HCT116 (cell line): ENCODE results near the gene PRORP. TPM values are rescaled to one million over a fixed set of nuclear protein-coding genes. Genes with fewer than 3 reads are reported as not detected.

Experiments
- ATAC-seq: fragments of 200-7000 bp; cut with Tn5 transposase; 2 replicates; pipeline ENCODE4 v1.9.1; 2020; ENCODE audit warnings: mild to moderate bottlenecking, moderate library complexity
- BruUV-seq: library from RNA; stranded (reverse); fragments of 400-500 nt; replicated peaks from 2 replicates; lab custom pipeline; 2021; lab: Mats Ljungman, UMichigan
- CTCF ChIA-PET: fragments of 300-600 bp; sonication (Branson Sonifier 250); formaldehyde crosslinking; loops from one replicate; lab custom pipeline; 2021; ENCODE audit warnings: antibody characterized with exemption; lab: Charles Lee
- POLR2A ChIA-PET: fragments of 300-600, 350-600 bp; sonication (Branson Sonifier 250); formaldehyde crosslinking; loops from one replicate; lab custom pipeline; 2021; ENCODE audit warnings: antibody characterized with exemption; lab: Charles Lee
- RAD21 ChIA-PET, 2 experiments: fragments of 300-600 bp; sonication (Branson Sonifier 250); formaldehyde crosslinking; loops; one replicate each; lab custom pipeline; 2023; ENCODE audit warnings: low total read pairs in 2 of 2; ENCODE audit not compliant: uncharacterized antibody in 2 of 2, unreplicated experiment in 2 of 2, low non-redundant PET in 1 of 2; lab: Charles Lee
- DNase-seq: peaks from one replicate; pipeline ENCODE4 v3.0.0-alpha.2; 2010; ENCODE audit warnings: low read depth, low spot score
- H2AFZ ChIP-seq: fragments of 200-600 bp; shearing (Covaris generic), sonication (generic); 2 replicates; pipeline ENCODE4 v1.6.1; 2017; ENCODE audit warnings: low read depth, mixed run types, mixed read lengths, antibody characterized with exemption, low read length; ENCODE audit not compliant: poor library complexity, severe bottlenecking
- H3K27ac ChIP-seq: 2 replicates; pipeline ENCODE4 v1.5.1; 2012; ENCODE audit warnings: low read depth, low read length
- H3K27me3 ChIP-seq: fragments of 200-600 bp; sonication (generic); 2 replicates; pipeline ENCODE4 v1.6.1; 2016; ENCODE audit warnings: mixed run types, low read length, mixed read lengths; ENCODE audit not compliant: insufficient read depth
- H3K36me3 ChIP-seq, 2 experiments: fragments of 200-500 bp in 1 of 2; fragments of 200-600 bp in 1 of 2; sonication (Bioruptor generic) in 1 of 2; sonication (generic) in 1 of 2; 2 replicates each; pipeline versions ENCODE4 v1.5.1 to v1.6.1; 2014 to 2016; ENCODE audit warnings: low read length in 2 of 2, inconsistent platforms in 1 of 2, mixed read lengths in 1 of 2, mixed run types in 1 of 2; ENCODE audit not compliant: insufficient read depth in 2 of 2, control insufficient read depth in 1 of 2
- H3K4me1 ChIP-seq, 2 experiments: fragments of 200-600 bp in 1 of 2; sonication (generic) in 1 of 2; 2 replicates each; pipeline versions ENCODE4 v1.5.1 to v1.6.1; 2012 to 2017; ENCODE audit warnings: low read length in 2 of 2, inconsistent platforms in 1 of 2, mild to moderate bottlenecking in 1 of 2, mixed read lengths in 1 of 2, mixed run types in 1 of 2, moderate library complexity in 1 of 2; ENCODE audit not compliant: insufficient read depth in 2 of 2, control insufficient read depth in 1 of 2
- H3K4me2 ChIP-seq: fragments of 200-600 bp; sonication (generic); 2 replicates; pipeline ENCODE4 v1.6.1; 2017; ENCODE audit warnings: mixed run types, low read length, mixed read lengths
- H3K4me3 ChIP-seq, 2 experiments: fragments of 200-600 bp in 1 of 2; sonication (generic) in 1 of 2; replicated peaks in 1 of 2; 2 replicates each; pipeline ENCODE4 v1.5.1; 2011 to 2016; ENCODE audit warnings: low read length in 2 of 2, control low read depth in 1 of 2, low read depth in 1 of 2, mild to moderate bottlenecking in 1 of 2, mixed read lengths in 1 of 2, mixed run types in 1 of 2
- H3K79me2 ChIP-seq: fragments of 200-600 bp; sonication (generic); 2 replicates; pipeline ENCODE4 v1.6.1; 2017; ENCODE audit warnings: mild to moderate bottlenecking, mixed run types, low read length, moderate library complexity, mixed read lengths; ENCODE audit not compliant: insufficient read depth
- H3K9ac ChIP-seq: fragments of 200-600 bp; sonication (generic); 2 replicates; pipeline ENCODE4 v1.6.1; 2016; ENCODE audit warnings: low read length, mixed read lengths
- H3K9me2 ChIP-seq: fragments of 200-600 bp; sonication (generic), shearing (Covaris generic); 2 replicates; pipeline ENCODE4 v1.6.1; 2017; ENCODE audit warnings: mixed run types, mild to moderate bottlenecking, moderate library complexity; ENCODE audit not compliant: insufficient read depth
- H3K9me3 ChIP-seq, 2 experiments: fragments of 200-500 bp in 1 of 2; fragments of 200-600 bp in 1 of 2; sonication (Bioruptor generic) in 1 of 2; sonication (generic) in 1 of 2; 2 replicates each; pipeline ENCODE4 v1.6.1; 2014 to 2017; ENCODE audit warnings: low read length in 2 of 2, mixed read lengths in 2 of 2, inconsistent platforms in 1 of 2, low read depth in 1 of 2, mild to moderate bottlenecking in 1 of 2, mixed run types in 1 of 2, moderate library complexity in 1 of 2; ENCODE audit not compliant: control insufficient read depth in 1 of 2, insufficient read depth in 1 of 2
- H4K20me1 ChIP-seq: fragments of 200-600 bp; sonication (generic), shearing (Covaris generic); 2 replicates; pipeline ENCODE4 v1.6.1; 2017; ENCODE audit warnings: mixed run types, mild to moderate bottlenecking, moderate library complexity; ENCODE audit not compliant: insufficient read depth
- ELF1 ChIP-seq: IDR thresholded peaks from 2 replicates; pipeline ENCODE4 v1.6.1; 2012; ENCODE audit warnings: low read depth, borderline replicate concordance
- FOSL1 ChIP-seq: IDR thresholded peaks from 2 replicates; pipeline ENCODE4 v1.6.1; 2012; ENCODE audit warnings: low read depth
- JUND ChIP-seq: IDR thresholded peaks from 2 replicates; pipeline ENCODE4 v1.6.1; 2012
- MAX ChIP-seq: IDR thresholded peaks from 2 replicates; pipeline ENCODE4 v1.6.1; 2012
- POLR2A ChIP-seq: IDR thresholded peaks from 2 replicates; pipeline ENCODE4 v1.7.0; 2011; ENCODE audit warnings: borderline replicate concordance; ENCODE audit not compliant: insufficient read depth, insufficient read length; ENCODE audit errors: extremely low read depth
- SRF ChIP-seq: IDR thresholded peaks from 2 replicates; pipeline ENCODE4 v1.6.1; 2012; ENCODE audit warnings: low read depth
- TCF7L2 ChIP-seq: IDR thresholded peaks from 2 replicates; pipeline ENCODE4 v1.7.0; 2011; ENCODE audit warnings: borderline replicate concordance, inconsistent platforms; ENCODE audit not compliant: insufficient read depth, insufficient read length; ENCODE audit errors: extremely low read depth
- YY1 ChIP-seq: IDR thresholded peaks from 2 replicates; pipeline ENCODE4 v1.6.1; 2011; ENCODE audit warnings: low read length, low read depth, moderate library complexity, mild to moderate bottlenecking; ENCODE audit not compliant: insufficient replicate concordance; ENCODE audit errors: extremely low read depth
- ZBTB33 ChIP-seq: IDR thresholded peaks from 2 replicates; pipeline ENCODE4 v1.6.1; 2011; ENCODE audit warnings: mild to moderate bottlenecking, low read length, moderate library complexity; ENCODE audit not compliant: insufficient replicate concordance; ENCODE audit errors: extremely low read depth
- ZNF274 ChIP-seq: fragments of 200-500 bp; sonication (Bioruptor generic); IDR thresholded peaks from 2 replicates; pipeline ENCODE4 v1.6.1; 2014; ENCODE audit warnings: mild to moderate bottlenecking, low read depth, low read length, inconsistent platforms
- intact Hi-C: fragments of 100-400 bp; cut with micrococcal nuclease; formaldehyde crosslinking; loops from 2 replicates; pipeline ENCODE4 v1.10.0; 2022
- total RNA-seq: library from RNA; stranded (reverse); gene quantifications from one replicate; pipeline ENCODE4 v1.2.1, GENCODE V29; 2021; ENCODE audit not compliant: unreplicated experiment

The PRORP gene
- total RNA-seq, 1 experiment from 2014 or later = 28.0 TPM

- H3K27me3 ChIP-seq = no peaks in the 10 kb centered on the region
- no peaks in the 10 kb centered on the region for H3K4me1 ChIP-seq
- CTCF ChIA-PET = no interaction called here
- no TSS peak for BruUV-seq
- H4K20me1 ChIP-seq = no peaks in the 10 kb centered on the region
- H3K36me3 ChIP-seq = peaks cover 5 to 24% of the 10 kb centered on the region in 2 experiments
- RAD21 ChIA-PET = no interaction called here
- no peak overlapping the region for H3K27ac ChIP-seq
- ATAC-seq (no peak), DNase-seq (no peak)
- no peaks in the 10 kb centered on the region for H3K9me2 ChIP-seq
- H2AFZ ChIP-seq = no peak overlapping the region
- H3K4me2 ChIP-seq = no peak overlapping the region
- TF ChIP-seq MAX (no peak), FOSL1 (no peak)
- no peak overlapping the region for H3K9ac ChIP-seq
- no peak overlapping the region for H3K4me3 ChIP-seq
- H3K79me2 ChIP-seq = no peaks in the 10 kb centered on the region
- intact Hi-C loops = loop anchor here (5.0 kb wide), 1 partner anchor 52 kb away; no protein-coding TSS in a partner anchor
- POLR2A ChIA-PET = no interaction called here
- peaks cover 0 to 7% of the 10 kb centered on the region in 2 experiments; a peak in 1 of 4 replicates for H3K9me3 ChIP-seq
Observed at GRCh38 chr14:35114036-35114435, 8.3 kb upstream of the PRORP start.

- H4K20me1 ChIP-seq = no peaks in the 10 kb centered on the region
- CTCF ChIA-PET = no interaction called here
- no peak overlapping the region for H3K4me2 ChIP-seq
- POLR2A ChIA-PET = no interaction called here
- peaks cover 5% of the 10 kb centered on the region; the same call in 1 of the 2 replicates for H3K79me2 ChIP-seq
- H3K4me3 ChIP-seq = no peak overlapping the region
- intact Hi-C loops = no loop called here
- DNase-seq (no peak), ATAC-seq (no peak)
- no peaks in the 10 kb centered on the region for H3K27me3 ChIP-seq
- H3K27ac ChIP-seq = no peak overlapping the region
- peaks cover 6 to 9% of the 10 kb centered on the region in 2 experiments; a peak in 3 of 4 replicates for H3K4me1 ChIP-seq
- no peak overlapping the region for H3K9ac ChIP-seq
- peaks cover 4 to 16% of the 10 kb centered on the region in 2 experiments; a peak in 3 of 4 replicates for H3K36me3 ChIP-seq
- TF ChIP-seq YY1 (no peak), POLR2A (no peak), ZNF274 (no peak), TCF7L2 (no peak), JUND (no peak), SRF (no peak), ZBTB33 (no peak), ELF1 (no peak), FOSL1 (no peak)
- RAD21 ChIA-PET = no interaction called here
- H3K9me3 ChIP-seq = peaks cover 0 to 5% of the 10 kb centered on the region in 2 experiments; a peak in 1 of 4 replicates
- no TSS peak for BruUV-seq
- no peak overlapping the region for H2AFZ ChIP-seq
- no peaks in the 10 kb centered on the region for H3K9me2 ChIP-seq
Observed at GRCh38 chr14:35116242-35116641, 6.1 kb upstream of the PRORP start.
